PFSK-1 (cell line): ENCODE data around the gene AMDHD2.

Experiments used
- FOXP2 ChIP-seq: optimal IDR thresholded peaks from 2 replicates; pipeline ENCODE3; 2011; ENCODE audit warnings: borderline replicate concordance, control low read depth, inconsistent platforms; ENCODE audit not compliant: insufficient read depth; ENCODE audit errors: extremely low read length, extremely low read depth
- POLR2AphosphoS5 ChIP-seq: IDR thresholded peaks from 2 replicates; pipeline ENCODE4 v1.6.1; 2012; ENCODE audit warnings: low read depth, mild to moderate bottlenecking, control low read depth, low read length, moderate library complexity
- REST ChIP-seq, 2 experiments: IDR thresholded peaks; 2 replicates each; pipeline versions ENCODE4 v1.6.1 to v1.8.0; 2011 to 2012; ENCODE audit warnings: low read depth in 2 of 2, low read length in 2 of 2, control low read depth in 1 of 2, inconsistent platforms in 1 of 2, mild to moderate bottlenecking in 1 of 2, moderate library complexity in 1 of 2; ENCODE audit not compliant: insufficient read depth in 1 of 2
- SIN3A ChIP-seq: IDR thresholded peaks from 2 replicates; pipeline ENCODE4 v1.6.1; 2012; ENCODE audit warnings: mild to moderate bottlenecking, low read length, moderate library complexity, borderline replicate concordance; ENCODE audit not compliant: insufficient read depth
- TAF1 ChIP-seq: IDR thresholded peaks from 2 replicates; pipeline ENCODE4 v1.6.1; 2012; ENCODE audit warnings: low read length, control low read depth, borderline replicate concordance; ENCODE audit not compliant: insufficient read depth

AMDHD2 gene

GRCh38 chr16:2535625-2536013 is 15.4 kb downstream of the AMDHD2 start:
- TF ChIP-seq TAF1 (no peak), POLR2AphosphoS5 (no peak), REST (IDR thresholded peaks at IDR 0.05; ENCODE audit: insufficient read depth in 1 of 2, low read depth in 2 of 2, low read length in 2 of 2) (no peak), SIN3A (no peak), FOXP2 (no peak)

GRCh38 chr16:2537451-2538379 is 17.5 kb downstream of the AMDHD2 start, which contains the start of gene PDPK1:
TSS of gene PDPK1 (plus strand) at chr16:2538021. CDS start at chr16:2538113, 92 bp downstream.
- no peak for TF ChIP-seq SIN3A
- TF ChIP-seq FOXP2: no peak
- TF ChIP-seq TAF1: no peak
- no peak for TF ChIP-seq POLR2AphosphoS5
- no peak for TF ChIP-seq REST (IDR thresholded peaks at IDR 0.05; ENCODE audit: insufficient read depth in 1 of 2, low read depth in 2 of 2, low read length in 2 of 2)
